Neural cell (in vitro differentiated cells): Measurements from ENCODE around the gene TMEM50A. TPM values are rescaled to one million over a fixed set of nuclear protein-coding genes. Genes with fewer than 3 reads are reported as not detected.
"Not testable (repeated sequence)": the region's sequence is repeated elsewhere in the genome, so short reads cannot be mapped to it uniquely, and the experiment has no call there.

Experiments used
- H2AFZ ChIP-seq: fragments of 200-600, 300-800 bp; sonication (generic), shearing (Covaris generic); 2 replicates; pipeline ENCODE4 v1.6.0; 2014; ENCODE audit warnings: low read depth, mild to moderate bottlenecking, antibody characterized with exemption, low read length, moderate library complexity
- H3F3A ChIP-seq: fragments of 200-600 bp; shearing (Covaris generic); 2 replicates; pipeline ENCODE4 v1.6.1; 2016; ENCODE audit warnings: mild to moderate bottlenecking, moderate library complexity, mixed read lengths, antibody characterized with exemption, low read length; ENCODE audit not compliant: insufficient read depth, poor library complexity, severe bottlenecking
- H3K27ac ChIP-seq: fragments of 200-600, 300-800 bp; sonication (generic), shearing (Covaris generic); 2 replicates; pipeline ENCODE4 v1.5.1; 2014; ENCODE audit warnings: mild to moderate bottlenecking, low read length, moderate library complexity
- H3K27me3 ChIP-seq: fragments of 300-800, 200-600 bp; sonication (generic), shearing (Covaris generic); 2 replicates; pipeline ENCODE4 v1.6.0; 2014; ENCODE audit warnings: mild to moderate bottlenecking, low read depth, low read length, moderate library complexity; ENCODE audit not compliant: insufficient read depth
- H3K36me3 ChIP-seq: fragments of 300-800, 200-600 bp; sonication (generic), shearing (Covaris generic); 2 replicates; pipeline ENCODE4 v1.5.1; 2014; ENCODE audit warnings: mild to moderate bottlenecking, antibody characterized with exemption, low read length, moderate library complexity; ENCODE audit not compliant: insufficient read depth
- H3K4me2 ChIP-seq: fragments of 300-800, 200-600 bp; sonication (generic), shearing (Covaris generic); 2 replicates; pipeline ENCODE4 v1.6.0; 2014; ENCODE audit warnings: mild to moderate bottlenecking, low read length
- H3K4me3 ChIP-seq: fragments of 300-800, 200-600 bp; sonication (generic), shearing (Covaris generic); 2 replicates; pipeline ENCODE4 v1.5.1; 2014; ENCODE audit warnings: mild to moderate bottlenecking, low read length, moderate library complexity
- H3K79me2 ChIP-seq: fragments of 200-600 bp; shearing (Covaris generic); replicated peaks from 2 replicates; pipeline ENCODE4 v1.6.0; 2014; ENCODE audit warnings: mild to moderate bottlenecking, low read length, moderate library complexity; ENCODE audit not compliant: insufficient read depth
- H3K9ac ChIP-seq: fragments of 300-800, 200-600 bp; sonication (generic), shearing (Covaris generic); 2 replicates; pipeline ENCODE4 v1.6.1; 2016; ENCODE audit warnings: mild to moderate bottlenecking, low read length, mixed read lengths
- H3K9me2 ChIP-seq: fragments of 200-600 bp; shearing (Covaris generic); 2 replicates; pipeline ENCODE4 v1.6.1; 2016; ENCODE audit warnings: mild to moderate bottlenecking, low read length, mixed read lengths; ENCODE audit not compliant: insufficient read depth
- H3K9me3 ChIP-seq: fragments of 200-600, 300-800 bp; sonication (generic), shearing (Covaris generic); 2 replicates; pipeline ENCODE4 v1.6.1; 2016; ENCODE audit warnings: mild to moderate bottlenecking, mixed run types, low read length, moderate library complexity, mixed read lengths
- H4K20me1 ChIP-seq: fragments of 200-600 bp; shearing (Covaris generic); 2 replicates; pipeline ENCODE4 v1.6.1; 2016; ENCODE audit warnings: mild to moderate bottlenecking, mixed run types; ENCODE audit not compliant: insufficient read depth
- polyA plus RNA-seq: library from polyadenylated mRNA; depleted of rRNA; stranded (reverse); fragments of >200 nt; gene quantifications from 2 replicates; pipeline ENCODE4 v1.2.3, GENCODE V29; 2014

Gene TMEM50A
- polyA plus RNA-seq, 1 donor from 2014 or later, result 161 TPM

DNA sequence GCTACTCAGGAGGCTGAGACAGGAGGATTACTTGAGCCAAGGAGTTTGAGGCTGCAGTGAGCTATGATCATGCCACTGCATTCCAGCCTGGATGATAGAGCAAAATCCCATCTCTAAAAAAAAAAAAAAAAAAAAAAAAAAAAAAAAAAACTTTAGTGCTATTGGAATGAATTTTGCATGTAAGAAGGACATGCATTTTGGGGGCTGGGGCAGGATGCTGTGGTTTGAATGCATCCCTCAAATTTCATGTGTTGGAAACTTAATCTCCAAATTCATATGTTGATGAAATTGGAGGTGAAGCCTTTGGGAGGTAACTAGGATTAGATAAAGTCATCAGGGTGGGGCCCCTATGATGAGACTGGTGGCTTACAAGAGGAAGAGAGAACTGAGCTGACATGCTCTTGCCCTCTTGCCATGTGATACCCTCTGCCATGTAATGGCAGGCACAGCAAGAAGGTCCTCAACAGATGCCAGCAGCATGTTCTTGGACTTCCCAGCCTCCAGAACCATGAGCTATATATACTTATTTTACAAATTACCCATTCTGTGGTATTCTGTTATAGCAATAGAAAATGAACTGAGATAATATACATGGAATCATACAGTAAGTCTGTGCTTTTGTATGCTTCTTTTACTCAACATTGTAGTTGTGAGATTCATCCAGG lies 25.2 kb upstream of the TMEM50A start:
- not testable (repeated sequence) for H4K20me1 ChIP-seq, H3K27me3 ChIP-seq, H3K4me2 ChIP-seq, H3K9me2 ChIP-seq, H3K27ac ChIP-seq, H3K9ac ChIP-seq, H3K79me2 ChIP-seq, H3F3A ChIP-seq, H3K36me3 ChIP-seq, H3K9me3 ChIP-seq, H2AFZ ChIP-seq, H3K4me3 ChIP-seq

GRCh38 chr1:25320314-25320938 lies 17.7 kb upstream of the TMEM50A start:
- H3K4me2 ChIP-seq, H3K27me3 ChIP-seq, H3K79me2 ChIP-seq, H3K4me3 ChIP-seq, H3K27ac ChIP-seq, H3K9me3 ChIP-seq, H3K9ac ChIP-seq, H3K9me2 ChIP-seq, H3F3A ChIP-seq, H3K36me3 ChIP-seq, H4K20me1 ChIP-seq, H2AFZ ChIP-seq: not testable (repeated sequence)

DNA sequence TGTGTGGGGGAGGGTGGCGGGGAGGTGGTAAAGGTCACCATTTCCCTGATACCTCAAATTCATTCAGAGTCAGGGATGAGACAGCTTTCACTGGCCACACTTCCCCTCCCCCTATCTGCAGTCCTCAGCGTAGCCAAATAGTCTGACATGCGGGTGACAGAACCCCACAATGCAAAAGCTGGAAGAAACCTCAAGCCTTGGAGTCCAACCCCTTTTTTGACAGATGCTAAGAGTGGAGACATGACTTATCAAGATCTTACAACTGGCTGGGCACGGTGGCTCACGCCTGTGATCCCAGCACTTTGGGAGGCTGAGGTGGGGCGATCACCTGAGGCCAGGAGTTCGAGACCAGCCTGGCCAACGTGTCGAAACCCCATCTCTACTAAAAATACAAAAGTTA lies 16.0 kb upstream of the TMEM50A start:
- H3K4me2 ChIP-seq, H3K4me3 ChIP-seq, H3K36me3 ChIP-seq: not testable (repeated sequence)

GRCh38 chr1:25324407-25324806 lies 13.7 kb upstream of the TMEM50A start:
- H4K20me1 ChIP-seq, H3K36me3 ChIP-seq, H3K4me2 ChIP-seq, H3K27ac ChIP-seq, H3K27me3 ChIP-seq, H3F3A ChIP-seq, H3K4me3 ChIP-seq, H3K9ac ChIP-seq, H3K9me2 ChIP-seq, H3K9me3 ChIP-seq, H3K79me2 ChIP-seq, H2AFZ ChIP-seq: not testable (repeated sequence)

More for the DNA sequence above, 16.0 kb upstream of the TMEM50A start:
- not testable (repeated sequence) for H2AFZ ChIP-seq, H3K79me2 ChIP-seq, H3F3A ChIP-seq, H3K27ac ChIP-seq, H3K9me2 ChIP-seq, H3K27me3 ChIP-seq, H3K9ac ChIP-seq, H4K20me1 ChIP-seq, H3K9me3 ChIP-seq

DNA sequence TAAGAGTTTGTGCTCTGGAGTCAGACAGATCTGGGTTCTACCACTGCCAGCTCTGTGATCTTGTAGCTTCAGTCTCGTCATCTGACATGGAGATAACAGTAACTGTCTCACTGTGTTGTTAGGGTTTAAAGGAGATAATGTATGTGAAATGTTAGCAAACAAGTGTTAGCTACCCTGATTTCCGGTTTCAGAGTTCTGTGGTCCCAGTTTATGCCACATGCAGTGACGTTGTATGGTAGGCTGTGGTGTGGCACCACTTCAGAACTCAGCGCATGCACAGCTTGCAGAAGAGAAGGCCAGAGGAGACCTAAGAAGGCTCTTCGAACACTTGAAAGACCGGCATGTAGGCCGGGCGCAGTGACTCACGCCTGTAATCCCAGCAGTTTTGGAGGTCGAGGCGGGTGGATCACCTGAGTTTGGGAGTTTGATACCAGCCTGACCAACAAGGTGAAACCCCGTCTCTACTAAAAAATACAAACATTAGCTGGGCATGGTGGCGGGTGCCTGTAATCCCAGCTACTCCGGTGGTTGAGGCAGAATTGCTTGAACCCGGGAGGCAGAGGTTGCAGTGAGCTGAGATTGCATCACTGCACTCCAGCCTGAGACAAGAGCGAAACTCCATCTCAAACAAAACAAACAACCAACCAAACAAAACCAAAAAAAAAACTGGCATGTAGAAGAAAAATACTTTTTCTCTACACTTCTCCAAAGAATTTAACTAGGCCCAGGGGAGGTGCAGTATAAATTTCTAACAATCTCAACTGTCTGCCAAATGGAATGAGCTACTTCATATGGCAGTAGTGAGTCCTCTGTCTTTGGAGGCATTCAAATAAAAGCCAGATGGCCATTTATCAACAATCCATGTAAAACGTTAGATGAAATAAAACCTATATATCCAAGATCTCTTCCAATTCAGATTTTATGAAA lies 10.0 kb upstream of the TMEM50A start:
- H3K36me3 ChIP-seq, H3F3A ChIP-seq, H3K9ac ChIP-seq, H4K20me1 ChIP-seq, H3K4me2 ChIP-seq, H3K27ac ChIP-seq, H3K9me2 ChIP-seq, H3K9me3 ChIP-seq, H3K79me2 ChIP-seq, H3K27me3 ChIP-seq, H3K4me3 ChIP-seq, H2AFZ ChIP-seq: not testable (repeated sequence)

- H3K4me2 ChIP-seq, H3K79me2 ChIP-seq, H2AFZ ChIP-seq, H4K20me1 ChIP-seq, H3K4me3 ChIP-seq, H3K27ac ChIP-seq, H3K27me3 ChIP-seq, H3K9me2 ChIP-seq, H3K9ac ChIP-seq, H3F3A ChIP-seq, H3K36me3 ChIP-seq, H3K9me3 ChIP-seq: not testable (repeated sequence)
These were observed 9.3 kb upstream of the TMEM50A start for GRCh38 chr1:25328791-25329185.

DNA sequence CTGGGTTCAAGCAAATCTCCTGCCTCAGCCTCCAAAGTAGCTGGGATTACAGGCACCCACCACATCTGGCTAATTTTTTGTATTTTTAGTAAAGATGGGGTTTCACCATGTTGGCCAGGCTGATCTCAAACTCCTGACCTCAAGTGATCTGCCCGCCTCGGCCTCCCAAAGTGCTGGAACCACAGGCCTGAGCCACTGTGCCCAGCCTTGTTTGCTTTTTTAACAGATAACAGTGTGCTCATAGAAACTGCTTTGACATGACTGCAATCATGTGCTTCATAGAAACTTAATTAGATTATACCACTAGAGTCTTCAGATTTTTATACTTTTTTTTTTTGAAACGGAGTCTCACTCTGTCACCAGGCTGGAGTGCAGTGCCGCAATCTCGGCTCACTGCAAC lies 8.8 kb upstream of the TMEM50A start:
- H3K79me2 ChIP-seq, H3K9me3 ChIP-seq, H2AFZ ChIP-seq, H3K27ac ChIP-seq, H3K9me2 ChIP-seq, H3K4me2 ChIP-seq, H3K4me3 ChIP-seq, H3F3A ChIP-seq, H4K20me1 ChIP-seq, H3K36me3 ChIP-seq, H3K27me3 ChIP-seq, H3K9ac ChIP-seq: not testable (repeated sequence)
